HG02973 (cell line): ENCODE data around the gene MGAT4C.

Experiments
- ATAC-seq: cut with Tn5 transposase; IDR thresholded peaks from one replicate; pipeline ENCODE4 v1.9.1; 2021; ENCODE audit warnings: moderate library complexity; ENCODE audit not compliant: unreplicated experiment

MGAT4C gene

DNA sequence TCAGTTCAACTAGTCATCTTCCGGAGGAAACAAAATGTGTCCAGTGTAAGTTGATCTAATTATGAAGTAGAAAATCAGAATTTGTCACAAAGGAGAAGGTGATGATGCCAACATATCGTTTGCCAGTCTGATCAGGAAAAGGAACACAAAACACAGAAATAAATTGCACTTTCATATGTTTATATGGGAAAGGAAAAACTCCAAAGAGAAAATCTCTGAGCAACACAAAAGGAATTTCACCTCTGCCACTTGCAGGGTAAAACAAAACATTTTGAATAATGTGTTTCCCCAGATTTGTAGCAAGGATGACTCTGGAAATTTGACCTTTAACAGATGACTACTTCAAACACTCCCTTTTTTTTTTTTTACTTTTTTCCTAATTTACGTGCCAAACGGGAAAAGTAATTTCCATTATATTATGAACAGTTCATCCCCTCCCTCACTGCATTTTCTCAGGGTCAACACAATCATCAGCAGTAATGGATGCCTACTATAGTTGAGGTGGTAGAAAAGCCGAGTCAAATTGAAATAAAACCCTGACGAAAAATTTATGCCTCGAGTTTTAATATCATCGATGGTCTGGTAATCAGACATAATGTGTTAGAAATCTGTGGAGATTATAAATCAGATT lies 25.6 kb downstream of the MGAT4C start:
- ATAC-seq, result no peak

DNA sequence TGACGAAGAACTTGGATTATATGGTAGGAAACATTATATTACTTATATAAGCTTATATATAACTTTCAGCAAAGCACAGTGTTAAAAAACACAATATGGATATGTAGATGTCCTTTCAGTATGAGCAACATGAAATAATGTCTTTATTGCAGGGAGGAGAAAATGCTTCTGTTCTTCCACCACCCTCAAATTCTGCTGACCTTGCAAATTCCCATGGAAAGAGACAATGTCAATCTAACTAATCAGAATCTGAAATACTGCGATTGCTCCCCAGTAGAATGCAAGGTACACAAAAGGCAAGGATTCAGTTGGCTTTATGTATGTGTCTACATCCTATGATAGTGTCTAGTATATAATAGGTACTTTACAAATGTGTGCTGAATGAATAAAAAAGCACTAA lies 26.4 kb downstream of the MGAT4C start:
- ATAC-seq, result no peak

- ATAC-seq, result no peak
Measured at GRCh38 chr12:86228656-86229055, 27.5 kb downstream of the MGAT4C start.

DNA sequence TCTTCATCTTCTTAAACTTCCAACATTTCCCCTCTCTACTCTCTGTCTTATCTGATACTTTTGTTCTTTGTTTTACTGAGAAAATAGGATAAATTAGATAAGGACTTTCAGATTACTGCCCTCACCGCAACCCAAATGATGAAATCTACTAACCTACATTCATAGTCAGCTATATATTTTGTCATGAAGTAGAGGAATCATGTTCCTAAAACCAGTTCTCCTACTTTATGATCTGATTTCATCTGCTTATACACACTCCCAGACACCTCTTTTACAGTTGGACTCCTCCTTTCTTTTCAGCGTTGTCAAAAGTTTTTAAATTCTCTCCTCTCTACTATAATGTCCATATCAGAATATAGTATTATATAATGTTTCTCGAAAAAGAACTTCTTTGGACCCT lies 29.7 kb downstream of the MGAT4C start:
- ATAC-seq, result no peak

- ATAC-seq, result no peak
Measured at GRCh38 chr12:86216591-86216990, 39.6 kb downstream of the MGAT4C start.

GRCh38 chr12:86213012-86213411 lies 43.2 kb downstream of the MGAT4C start:
- ATAC-seq, result no peak

DNA sequence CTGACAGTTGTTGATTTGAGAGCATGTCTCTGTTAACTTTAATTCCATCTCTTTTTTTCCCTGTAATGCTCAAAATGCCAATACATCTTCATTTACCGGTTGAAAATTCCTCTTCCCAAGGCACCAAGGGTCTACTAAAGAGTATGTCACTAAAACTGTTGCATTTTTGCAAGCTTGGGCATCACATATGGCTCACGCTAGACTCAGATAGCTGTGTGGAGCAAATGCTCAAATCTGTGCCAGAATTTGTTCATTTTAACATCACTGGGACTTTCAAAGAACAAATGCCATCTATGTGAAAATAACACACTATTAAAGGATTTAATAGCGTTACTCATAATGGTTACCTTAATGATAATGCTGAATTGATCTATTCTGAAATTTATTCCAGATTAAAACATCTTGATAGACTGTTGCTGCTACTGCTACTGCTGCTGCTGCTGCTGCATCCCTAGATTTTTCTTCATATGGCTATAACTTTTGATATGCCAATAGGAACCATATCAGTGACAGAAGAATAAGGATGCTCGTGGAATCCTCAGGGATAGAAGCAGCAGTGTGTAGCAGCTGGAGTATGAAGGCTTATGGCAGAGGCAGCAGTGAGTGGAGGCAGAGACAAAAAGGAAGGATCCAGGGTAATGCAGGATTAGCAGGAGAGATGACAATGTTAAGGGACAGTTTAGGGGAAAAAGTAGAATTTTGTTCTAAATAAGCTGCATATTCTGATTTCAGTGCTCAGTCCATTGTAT lies 57.3 kb downstream of the MGAT4C start:
- ATAC-seq, result no peak

- no peak for ATAC-seq
Measured at GRCh38 chr12:86196465-86196864, 59.7 kb downstream of the MGAT4C start.

DNA sequence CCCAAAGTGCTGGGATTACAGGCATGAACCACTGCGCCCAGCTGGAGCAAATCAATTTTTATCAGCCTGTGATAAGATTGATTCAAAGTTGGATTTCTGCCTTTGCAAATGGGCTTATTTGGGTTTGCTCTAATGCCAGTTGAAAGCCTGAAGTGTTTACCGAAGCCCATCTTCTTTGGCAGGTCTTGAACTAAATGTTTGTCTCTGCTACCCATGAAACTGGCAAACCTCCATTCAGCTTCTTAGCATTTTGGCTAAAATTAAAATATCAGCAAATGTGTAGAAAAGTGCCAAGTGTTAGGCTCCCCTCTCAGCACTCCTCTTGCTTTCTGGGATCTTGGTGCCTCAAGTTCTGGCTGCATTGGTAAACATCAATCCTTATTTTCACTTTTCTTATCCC lies 61.5 kb downstream of the MGAT4C start:
- no peak for ATAC-seq

DNA sequence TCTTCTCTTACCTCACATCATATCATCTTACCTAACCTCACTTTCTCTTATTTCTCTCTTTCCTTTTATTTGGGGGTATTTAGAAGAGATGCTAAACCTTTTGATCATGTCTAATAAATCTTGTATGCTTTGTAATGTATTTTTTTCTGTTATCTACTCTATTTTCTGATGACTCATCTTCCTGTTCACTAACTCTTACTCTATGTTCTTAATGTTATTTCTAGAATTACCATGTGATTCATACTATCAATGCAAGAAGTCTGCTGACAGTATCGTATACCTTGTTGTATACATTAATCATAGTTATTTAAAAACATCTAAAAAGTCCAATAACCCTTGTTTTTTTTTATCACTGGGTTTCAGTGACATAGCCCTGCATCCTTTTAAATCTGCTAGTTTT lies 62.3 kb downstream of the MGAT4C start:
- no peak for ATAC-seq

DNA sequence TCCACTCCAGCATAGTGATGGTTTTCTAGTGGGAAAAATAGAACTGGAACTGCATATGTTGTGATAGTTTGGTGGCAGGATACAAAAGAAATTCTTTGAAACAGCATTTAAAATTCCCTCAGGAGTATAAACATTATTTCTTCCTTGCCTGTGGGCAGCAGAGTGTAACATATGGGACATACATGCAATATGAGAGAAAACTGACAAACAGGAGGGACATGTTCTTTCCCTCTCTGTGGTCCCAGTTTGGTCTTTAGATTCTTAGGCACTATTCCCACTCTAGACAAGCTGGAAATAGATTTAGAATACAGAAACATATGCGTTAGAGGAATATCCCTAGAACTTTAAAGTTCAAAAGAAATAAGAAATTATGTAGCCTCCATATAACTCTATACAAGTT lies 68.0 kb downstream of the MGAT4C start:
- no peak for ATAC-seq

- no peak for ATAC-seq
Measured at GRCh38 chr12:86186449-86186848, 69.7 kb downstream of the MGAT4C start.

GRCh38 chr12:86179855-86180254 lies 76.3 kb downstream of the MGAT4C start:
- ATAC-seq, result no peak

DNA sequence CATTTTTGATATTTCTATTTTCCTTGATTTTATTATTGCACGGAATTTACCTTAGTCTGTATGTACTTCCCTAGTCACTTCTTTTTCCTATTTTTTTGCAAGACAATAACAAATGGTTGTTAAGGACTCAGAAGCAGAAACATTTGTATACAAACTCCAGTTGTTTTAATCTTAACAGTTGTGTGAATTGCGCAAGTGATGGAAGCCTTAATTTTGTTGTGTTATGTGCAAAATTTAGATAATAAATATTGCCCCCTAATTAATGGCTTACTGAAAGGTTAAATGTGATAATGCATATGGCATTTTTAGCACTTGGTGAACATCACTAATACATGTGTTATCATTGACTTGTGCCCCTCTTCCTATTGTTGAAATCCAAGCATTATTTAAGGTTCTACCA lies 82.0 kb downstream of the MGAT4C start:
- no peak for ATAC-seq

DNA sequence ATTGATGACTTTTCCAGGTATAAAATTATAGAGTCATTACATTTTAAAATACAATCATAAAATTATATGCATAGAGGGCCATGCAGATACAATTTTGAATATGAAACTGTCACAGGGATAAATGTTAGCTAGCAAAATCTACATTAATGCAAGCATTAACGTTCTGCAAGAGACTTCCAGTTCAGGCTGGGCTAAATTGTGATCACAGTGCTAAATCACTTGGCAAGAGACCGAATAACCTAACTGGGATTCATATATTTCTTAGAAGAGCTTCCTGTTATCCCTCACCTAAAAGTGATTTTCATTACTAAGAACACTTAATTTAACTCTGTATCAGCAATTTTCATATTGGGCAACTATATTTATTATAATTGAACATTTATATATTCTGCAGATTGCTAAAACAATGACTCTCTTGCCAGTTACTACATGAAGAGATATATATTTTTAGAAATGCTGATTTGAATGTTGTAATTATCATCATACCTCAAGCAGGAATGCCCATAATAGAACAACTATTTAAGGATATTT lies 83.2 kb downstream of the MGAT4C start:
- no peak for ATAC-seq

DNA sequence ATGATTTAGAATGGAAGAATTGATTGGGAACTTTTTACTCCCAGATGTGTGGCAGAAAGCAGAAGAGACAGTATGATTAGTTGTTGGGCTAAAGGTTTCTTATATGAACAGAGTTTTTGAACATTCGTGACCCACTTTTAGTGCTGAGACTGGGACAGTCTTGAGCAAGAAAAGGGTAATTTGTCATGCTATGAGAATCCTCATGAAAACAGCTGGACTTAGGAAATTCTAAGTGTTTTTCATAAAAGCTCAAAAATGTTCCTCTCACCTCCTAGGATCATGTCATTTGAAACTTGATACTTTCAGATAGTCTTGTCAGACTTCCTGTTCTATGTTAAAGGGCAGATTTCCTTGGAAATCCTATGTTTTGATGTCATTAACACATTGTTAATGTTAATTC lies 86.1 kb downstream of the MGAT4C start:
- ATAC-seq, result no peak

DNA sequence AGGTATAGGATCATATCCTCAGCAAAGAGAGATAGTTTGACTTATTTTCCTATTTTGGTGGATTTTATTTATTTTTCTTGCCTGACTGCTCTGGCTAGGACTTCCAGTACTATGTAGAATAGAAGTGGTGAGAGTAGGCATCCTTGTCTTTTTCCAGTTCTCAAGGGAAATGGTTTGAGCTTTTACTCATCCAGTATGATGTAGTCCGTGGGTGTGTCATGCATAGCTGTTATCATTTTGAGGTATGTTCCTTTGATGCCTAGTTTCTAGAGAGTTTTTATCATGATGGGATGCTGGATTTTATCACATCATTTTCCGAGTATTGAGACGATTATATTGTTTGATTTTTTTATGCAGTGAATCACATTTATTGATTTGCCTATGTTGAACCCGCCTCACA lies 97.2 kb downstream of the MGAT4C start:
- ATAC-seq, result no peak

DNA sequence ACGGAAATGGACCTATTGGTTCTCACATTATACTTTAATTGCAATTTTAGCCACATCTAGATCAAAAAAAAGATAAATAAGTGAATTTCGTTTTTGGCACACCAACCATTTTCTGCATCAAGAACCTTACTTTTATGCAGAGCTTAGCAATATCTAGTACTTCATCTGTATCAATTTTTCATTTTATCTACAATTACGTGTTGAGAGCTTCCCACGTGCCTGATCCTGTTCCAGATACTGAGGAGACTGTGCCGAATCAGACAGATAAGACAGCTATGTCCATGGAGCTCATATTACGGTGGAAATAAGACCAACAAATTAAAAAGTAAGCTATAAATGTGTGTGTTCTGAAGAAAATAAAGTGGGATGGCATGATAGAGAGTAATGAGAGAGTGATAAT lies 101.6 kb downstream of the MGAT4C start:
- ATAC-seq, result no peak

GRCh38 chr12:86148612-86149011 lies 107.6 kb downstream of the MGAT4C start:
- no peak for ATAC-seq

DNA sequence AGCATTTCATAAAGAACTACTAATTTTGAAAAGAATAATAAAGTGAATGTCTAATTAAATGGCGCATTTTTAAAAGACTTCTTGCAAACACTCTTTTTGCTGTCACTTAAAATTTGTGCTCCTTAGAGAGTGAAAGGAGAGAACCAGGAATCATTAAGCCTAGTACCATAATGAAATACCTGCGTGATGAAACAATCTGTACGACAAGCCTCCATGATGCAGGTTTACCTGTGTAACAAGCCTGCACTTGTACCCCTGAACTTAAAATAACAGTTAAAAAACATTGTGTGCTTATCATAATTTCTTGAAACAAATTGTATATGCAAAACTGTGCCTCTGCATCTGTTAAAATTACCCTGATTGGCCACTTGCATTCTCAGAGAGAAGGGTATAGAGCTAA lies 108.1 kb downstream of the MGAT4C start:
- no peak for ATAC-seq

- no peak for ATAC-seq
Measured at GRCh38 chr12:86145156-86145555, 111.0 kb downstream of the MGAT4C start.

- ATAC-seq, result no peak
Measured at GRCh38 chr12:86143162-86143561, 113.0 kb downstream of the MGAT4C start.

DNA sequence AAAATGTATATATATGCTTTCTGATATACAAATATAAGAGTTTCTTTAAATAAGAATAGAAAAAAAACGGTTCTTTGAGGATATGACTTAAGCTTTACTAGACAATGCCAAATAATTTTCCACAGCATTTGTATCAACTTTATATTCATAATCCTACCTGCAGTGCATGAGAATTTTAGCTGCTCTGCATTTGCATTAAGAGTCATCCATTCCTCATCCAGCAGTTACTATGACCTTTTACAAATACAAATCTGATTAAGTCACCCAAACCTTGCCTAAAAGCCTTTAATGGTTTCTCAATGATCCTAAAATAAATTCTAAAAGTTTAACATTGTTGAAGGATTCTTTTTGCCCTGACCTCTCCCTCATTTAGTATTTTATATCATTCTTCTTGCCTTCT lies 116.5 kb downstream of the MGAT4C start:
- ATAC-seq, result no peak
